IPS-18c (cell line): Measurements from ENCODE around the gene ST6GALNAC3.

ENCODE experiments used
- H3K4me3 ChIP-seq: 2 replicates; pipeline ENCODE4 v1.7.0; 2013; ENCODE audit warnings: low read depth, mild to moderate bottlenecking, low read length, moderate library complexity; ENCODE audit not compliant: insufficient read depth
- H3K9me3 ChIP-seq: one replicate; pipeline ENCODE4 v1.6.1; 2013; ENCODE audit warnings: mild to moderate bottlenecking, low read length, moderate library complexity; ENCODE audit not compliant: control insufficient read depth, insufficient read depth

ST6GALNAC3 gene

GRCh38 chr1:76352741-76353435 is 278.3 kb downstream of the ST6GALNAC3 start:
- Histone ChIP-seq H3K9me3 (no peaks in the 10 kb centered on the region), H3K4me3 (no peak overlapping the region)

- Histone ChIP-seq H3K9me3 (no peaks in the 10 kb centered on the region), H3K4me3 (no peak overlapping the region)
Measured at GRCh38 chr1:76354236-76354635, 279.7 kb downstream of the ST6GALNAC3 start.

GRCh38 chr1:76366726-76367125 is 292.2 kb downstream of the ST6GALNAC3 start:
- no peak overlapping the region for H3K4me3 ChIP-seq

GRCh38 chr1:76371941-76372340 is 297.4 kb downstream of the ST6GALNAC3 start:
- Histone ChIP-seq H3K9me3 (no peaks in the 10 kb centered on the region), H3K4me3 (no peak overlapping the region)

More at GRCh38 chr1:76366726-76367125, 292.2 kb downstream of the ST6GALNAC3 start:
- no peaks in the 10 kb centered on the region for H3K9me3 ChIP-seq

- Histone ChIP-seq H3K4me3 (no peak overlapping the region), H3K9me3 (no peaks in the 10 kb centered on the region)
Measured at GRCh38 chr1:76374086-76374485, 299.5 kb downstream of the ST6GALNAC3 start.

- no peak overlapping the region for H3K4me3 ChIP-seq
Measured at GRCh38 chr1:76377247-76377646, 302.7 kb downstream of the ST6GALNAC3 start.

GRCh38 chr1:76379506-76379905 is 305.0 kb downstream of the ST6GALNAC3 start:
- Histone ChIP-seq H3K9me3 (no peaks in the 10 kb centered on the region), H3K4me3 (no peak overlapping the region)

More at GRCh38 chr1:76377247-76377646, 302.7 kb downstream of the ST6GALNAC3 start:
- H3K9me3 ChIP-seq, result no peaks in the 10 kb centered on the region

GRCh38 chr1:76381450-76382097 is 307.0 kb downstream of the ST6GALNAC3 start:
- Histone ChIP-seq H3K4me3 (no peak overlapping the region), H3K9me3 (no peaks in the 10 kb centered on the region)

GRCh38 chr1:76388261-76388660 is 313.7 kb downstream of the ST6GALNAC3 start:
- H3K9me3 ChIP-seq, result no peaks in the 10 kb centered on the region
- no peak overlapping the region for H3K4me3 ChIP-seq

- H3K9me3 ChIP-seq, result no peaks in the 10 kb centered on the region
- no peak overlapping the region for H3K4me3 ChIP-seq
Measured at GRCh38 chr1:76390456-76390855, 315.9 kb downstream of the ST6GALNAC3 start.

- H3K9me3 ChIP-seq, result no peaks in the 10 kb centered on the region
- H3K4me3 ChIP-seq, result no peak overlapping the region
Measured at GRCh38 chr1:76395059-76395458, 320.5 kb downstream of the ST6GALNAC3 start.

- no peak overlapping the region for H3K4me3 ChIP-seq
Measured at GRCh38 chr1:76402128-76402527, 327.6 kb downstream of the ST6GALNAC3 start.

GRCh38 chr1:76408303-76408702 is 333.8 kb downstream of the ST6GALNAC3 start:
- no peak overlapping the region for H3K4me3 ChIP-seq
- H3K9me3 ChIP-seq, result no peaks in the 10 kb centered on the region

More at GRCh38 chr1:76402128-76402527, 327.6 kb downstream of the ST6GALNAC3 start:
- H3K9me3 ChIP-seq, result no peaks in the 10 kb centered on the region

GRCh38 chr1:76410499-76410898 is 336.0 kb downstream of the ST6GALNAC3 start:
- no peaks in the 10 kb centered on the region for H3K9me3 ChIP-seq
- no peak overlapping the region for H3K4me3 ChIP-seq

GRCh38 chr1:76418531-76418930 is 344.0 kb downstream of the ST6GALNAC3 start:
- H3K9me3 ChIP-seq, result no peaks in the 10 kb centered on the region
- no peak overlapping the region for H3K4me3 ChIP-seq

GRCh38 chr1:76419603-76420002 is 345.1 kb downstream of the ST6GALNAC3 start:
- Histone ChIP-seq H3K9me3 (no peaks in the 10 kb centered on the region), H3K4me3 (no peak overlapping the region)

GRCh38 chr1:76425201-76426145 is 350.9 kb downstream of the ST6GALNAC3 start:
- Histone ChIP-seq H3K4me3 (no peak overlapping the region), H3K9me3 (no peaks in the 10 kb centered on the region)
